ENCODE data around the gene NDUFA6.
"Not testable (repeated sequence)": the region's sequence is repeated elsewhere in the genome, so short reads cannot be mapped to it uniquely, and the experiment has no call there.

DNA sequence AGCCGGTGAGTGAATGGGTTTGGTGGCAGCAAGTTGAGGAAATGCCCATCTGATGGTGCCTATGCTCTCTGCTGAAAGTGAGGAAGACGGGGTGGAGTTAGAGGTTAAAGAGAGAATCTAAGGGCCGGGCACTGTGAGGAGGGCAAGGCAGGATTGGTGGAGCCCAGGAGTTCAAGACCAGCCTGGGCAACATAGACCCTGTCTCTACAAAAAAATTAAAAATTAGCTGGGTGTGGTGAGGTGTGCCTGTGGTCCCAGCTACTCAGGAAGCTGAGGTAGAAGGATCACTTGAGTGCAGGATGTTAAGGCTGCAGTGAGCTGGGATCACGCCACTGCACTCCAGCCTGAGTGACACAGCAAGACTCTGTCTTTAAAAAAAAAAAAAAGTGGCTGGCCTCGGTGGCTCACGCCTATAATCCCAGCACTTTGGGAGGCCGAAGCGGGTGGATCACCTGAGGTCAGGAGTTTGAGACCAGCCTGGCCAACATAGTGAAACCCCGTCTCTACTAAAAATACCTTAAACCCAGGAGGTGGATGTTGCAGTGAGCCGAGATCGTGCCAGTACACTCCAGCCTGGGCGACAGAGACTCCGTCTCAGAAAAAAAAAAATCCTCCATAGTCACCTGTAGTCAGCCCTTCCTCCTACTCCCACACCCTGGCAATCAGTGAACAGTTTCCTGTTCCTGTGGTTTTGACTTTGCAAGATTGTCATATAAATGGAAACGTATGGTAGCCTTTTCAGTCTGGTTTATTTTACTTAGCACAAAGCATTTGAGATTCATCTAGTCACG, 29.9 kb upstream of the NDUFA6 start:
- TF ChIP-seq, protein P1, sequence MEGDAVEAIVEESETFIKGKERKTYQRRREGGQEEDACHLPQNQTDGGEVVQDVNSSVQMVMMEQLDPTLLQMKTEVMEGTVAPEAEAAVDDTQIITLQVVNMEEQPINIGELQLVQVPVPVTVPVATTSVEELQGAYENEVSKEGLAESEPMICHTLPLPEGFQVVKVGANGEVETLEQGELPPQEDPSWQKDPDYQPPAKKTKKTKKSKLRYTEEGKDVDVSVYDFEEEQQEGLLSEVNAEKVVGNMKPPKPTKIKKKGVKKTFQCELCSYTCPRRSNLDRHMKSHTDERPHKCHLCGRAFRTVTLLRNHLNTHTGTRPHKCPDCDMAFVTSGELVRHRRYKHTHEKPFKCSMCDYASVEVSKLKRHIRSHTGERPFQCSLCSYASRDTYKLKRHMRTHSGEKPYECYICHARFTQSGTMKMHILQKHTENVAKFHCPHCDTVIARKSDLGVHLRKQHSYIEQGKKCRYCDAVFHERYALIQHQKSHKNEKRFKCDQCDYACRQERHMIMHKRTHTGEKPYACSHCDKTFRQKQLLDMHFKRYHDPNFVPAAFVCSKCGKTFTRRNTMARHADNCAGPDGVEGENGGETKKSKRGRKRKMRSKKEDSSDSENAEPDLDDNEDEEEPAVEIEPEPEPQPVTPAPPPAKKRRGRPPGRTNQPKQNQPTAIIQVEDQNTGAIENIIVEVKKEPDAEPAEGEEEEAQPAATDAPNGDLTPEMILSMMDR (conservative IDR thresholded peaks at IDR 0.05): not testable (repeated sequence)
- TF ChIP-seq EZH2 (IDR thresholded peaks at IDR 0.05; ENCODE audit: low read depth): not testable (repeated sequence)
